Measurements from ENCODE around the gene DEF6.
"Not testable (repeated sequence)": the region's sequence is repeated elsewhere in the genome, so short reads cannot be mapped to it uniquely, and the experiment has no call there.

Gene DEF6

GRCh38 chr6:35278708-35279107 lies 18.9 kb upstream of the DEF6 start:
- no peak for DNase-seq

GRCh38 chr6:35280903-35281302 lies 16.7 kb upstream of the DEF6 start:
- peak in 1 of 58 donors; percentile 32 for DNase-seq

- DNase-seq = no peak
These were observed 15.1 kb upstream of the DEF6 start for GRCh38 chr6:35282472-35282871.

- no peak for DNase-seq
These were observed 14.3 kb upstream of the DEF6 start for GRCh38 chr6:35283361-35283760.

- DNase-seq = peak in 1 of 58 donors; percentile 10
These were observed 9.8 kb upstream of the DEF6 start for GRCh38 chr6:35287671-35288396.

GRCh38 chr6:35288834-35289233 lies 8.8 kb upstream of the DEF6 start:
- DNase-seq = no peak

GRCh38 chr6:35291491-35291890 lies 6.1 kb upstream of the DEF6 start:
- no peak for DNase-seq

- DNase-seq = no peak
These were observed 5.1 kb upstream of the DEF6 start for GRCh38 chr6:35292494-35292893.

GRCh38 chr6:35293681-35294080 lies 3.9 kb upstream of the DEF6 start:
- no peak for DNase-seq

GRCh38 chr6:35294308-35294945 lies 3.2 kb upstream of the DEF6 start:
- DNase-seq = peak in 14 of 58 donors; percentile 5 to 38 (median 14)

GRCh38 chr6:35295036-35295435 lies 2.6 kb upstream of the DEF6 start:
- DNase-seq = no peak

- DNase-seq = no peak
These were observed 1.9 kb upstream of the DEF6 start for GRCh38 chr6:35295521-35296315.

GRCh38 chr6:35296931-35297600 lies 552 bp upstream of the DEF6 start:
- no peak for DNase-seq

GRCh38 chr6:35298625-35299140 lies 1.1 kb downstream of the DEF6 start:
- no peak for DNase-seq

- DNase-seq = peak in 4 of 58 donors; percentile 8 to 29 (median 18)
These were observed 2.1 kb downstream of the DEF6 start for GRCh38 chr6:35299674-35300073.

- no peak for DNase-seq
These were observed 3.2 kb downstream of the DEF6 start for GRCh38 chr6:35300848-35301247.

- peak in 3 of 58 donors; percentile 8 to 50 (median 42) for DNase-seq
These were observed 5.1 kb downstream of the DEF6 start for GRCh38 chr6:35302604-35303241.

GRCh38 chr6:35304299-35304698 lies 6.7 kb downstream of the DEF6 start:
- DNase-seq = no peak

- no peak for DNase-seq
These were observed 7.5 kb downstream of the DEF6 start for GRCh38 chr6:35305117-35305516.

GRCh38 chr6:35307138-35307537 lies 9.5 kb downstream of the DEF6 start:
- not testable (repeated sequence) for DNase-seq

GRCh38 chr6:35308543-35308942 lies 10.9 kb downstream of the DEF6 start:
- DNase-seq = not testable (repeated sequence)
